Forelimb muscle (tissue), 1 donor: ENCODE data around the gene EML1. TPM values are rescaled to one million over a fixed set of nuclear protein-coding genes. Genes with fewer than 3 reads are reported as not detected.

Experiments used
- DNase-seq: peaks from one replicate; pipeline ENCODE4 v3.0.0-alpha.2; 2013; ENCODE audit warnings: low read depth
- polyA plus RNA-seq: library from polyadenylated mRNA; unstranded; fragments of 120-200 nt; gene quantifications from one replicate; pipeline ENCODE4 v1.2.1, GENCODE V29; 2013; ENCODE audit not compliant: insufficient read length

Gene EML1
- polyA plus RNA-seq, 1 donor: 39.5 TPM

DNA sequence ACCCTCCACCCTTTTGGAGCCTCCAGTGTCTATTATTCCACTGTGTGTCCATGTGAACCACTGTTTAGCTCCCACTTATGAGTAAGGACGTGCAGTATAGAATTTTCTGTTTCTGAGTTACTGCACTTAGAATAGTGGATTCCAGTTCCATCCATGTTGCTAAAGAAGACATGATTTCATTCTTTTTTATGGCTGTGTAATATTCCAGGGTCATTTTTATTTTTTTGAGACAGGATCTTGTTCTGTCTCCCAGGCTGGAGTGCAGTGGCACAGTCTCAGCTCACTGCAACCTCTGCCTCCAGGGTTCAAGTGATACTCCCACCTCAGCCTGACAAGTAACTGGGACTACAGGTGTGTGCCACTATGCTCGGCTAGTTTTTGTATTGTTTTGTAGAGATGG, 31.6 kb downstream of the EML1 start:
- no peak for DNase-seq

DNA sequence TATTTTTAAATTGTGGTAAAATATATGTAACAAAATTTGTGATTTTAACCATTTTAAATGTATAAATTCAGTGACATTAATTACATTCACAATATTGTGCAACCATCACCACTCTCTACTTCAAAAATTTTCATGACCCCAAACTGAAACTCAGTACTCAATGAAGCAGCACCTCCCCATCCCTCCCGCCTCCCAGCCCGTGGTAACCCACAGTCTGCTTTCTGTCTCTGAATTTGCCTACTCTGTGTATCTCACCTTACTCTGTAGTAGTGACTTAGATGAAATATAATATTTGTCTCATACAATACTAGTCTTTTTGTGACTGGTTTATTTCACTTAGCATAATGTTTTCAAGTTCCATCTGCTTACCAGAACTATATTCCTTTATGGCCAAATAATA, 36.2 kb downstream of the EML1 start:
- no peak for DNase-seq

DNA sequence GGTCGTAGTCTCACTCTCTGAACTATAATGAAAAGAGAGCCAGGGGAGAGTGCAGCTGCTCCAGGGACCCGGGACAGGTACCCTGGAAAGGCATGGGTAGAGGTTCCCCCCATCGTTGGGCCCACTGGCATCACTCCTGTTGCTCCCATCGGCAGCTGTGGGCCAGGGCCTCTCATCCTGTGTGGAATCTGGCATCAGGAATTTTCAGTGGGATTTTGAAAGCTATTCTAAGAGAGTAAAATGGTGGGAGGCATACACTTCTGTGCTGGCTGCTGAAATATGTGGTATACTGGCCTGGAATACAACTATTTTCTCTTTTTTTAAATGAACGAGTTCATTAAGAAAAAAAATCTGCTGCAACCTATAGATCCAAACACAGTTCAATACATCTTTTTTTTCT, 38.1 kb downstream of the EML1 start:
- DNase-seq: no peak

DNA sequence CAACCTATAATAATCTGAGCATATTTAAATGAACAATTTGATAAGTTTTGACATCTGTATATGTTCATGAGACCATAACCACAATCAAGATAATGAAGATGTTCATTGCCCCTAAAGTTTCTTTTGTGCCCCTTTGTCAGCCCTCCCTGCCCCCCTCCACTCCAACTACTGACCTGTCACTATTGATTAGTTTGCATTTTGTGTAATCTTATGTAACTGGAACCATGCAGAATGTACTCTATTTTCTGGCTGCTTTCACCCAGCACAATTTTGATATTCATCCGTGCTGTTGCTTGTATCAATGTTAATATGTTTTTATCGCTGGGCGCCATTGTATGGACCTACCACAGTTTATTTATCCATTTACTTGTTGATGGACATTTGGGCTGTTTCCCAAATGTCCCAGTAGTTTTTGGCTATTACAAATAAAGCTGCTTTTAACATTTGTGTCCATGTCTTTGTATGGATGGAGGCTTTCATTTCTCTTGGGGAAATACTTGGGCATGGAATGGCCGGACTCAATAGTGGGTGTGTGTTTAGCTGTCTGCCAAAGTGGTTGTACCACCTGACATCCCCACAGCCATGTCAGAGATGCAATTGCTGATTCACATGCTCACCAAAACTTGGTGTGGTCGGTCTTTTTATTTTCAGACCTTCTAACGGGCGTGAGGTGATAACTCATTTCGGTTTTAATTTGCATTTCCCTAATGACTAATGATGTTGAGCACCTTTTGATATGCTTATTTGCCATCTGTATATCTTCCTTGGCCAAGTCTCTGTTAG, 38.9 kb downstream of the EML1 start:
- DNase-seq: no peak

DNA sequence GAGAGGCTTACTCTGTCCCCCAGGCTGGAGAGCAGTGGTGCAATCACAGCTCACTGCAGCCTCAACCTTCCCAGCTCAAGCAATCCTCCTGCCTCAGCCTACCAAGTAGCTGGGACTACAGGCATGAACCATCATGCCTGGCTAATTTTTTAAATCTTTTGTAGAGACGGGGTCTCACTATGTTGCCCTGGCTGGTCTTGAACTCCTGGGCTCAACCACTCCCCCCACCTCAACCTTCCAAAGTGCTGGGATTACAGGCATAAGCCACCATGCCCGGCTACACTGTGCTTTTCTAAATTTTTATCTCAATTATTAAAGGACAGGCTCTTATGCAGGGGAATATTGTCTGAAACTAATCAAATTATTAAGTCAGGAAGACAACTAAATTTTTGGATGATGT, 44.6 kb downstream of the EML1 start:
- no peak for DNase-seq

DNA sequence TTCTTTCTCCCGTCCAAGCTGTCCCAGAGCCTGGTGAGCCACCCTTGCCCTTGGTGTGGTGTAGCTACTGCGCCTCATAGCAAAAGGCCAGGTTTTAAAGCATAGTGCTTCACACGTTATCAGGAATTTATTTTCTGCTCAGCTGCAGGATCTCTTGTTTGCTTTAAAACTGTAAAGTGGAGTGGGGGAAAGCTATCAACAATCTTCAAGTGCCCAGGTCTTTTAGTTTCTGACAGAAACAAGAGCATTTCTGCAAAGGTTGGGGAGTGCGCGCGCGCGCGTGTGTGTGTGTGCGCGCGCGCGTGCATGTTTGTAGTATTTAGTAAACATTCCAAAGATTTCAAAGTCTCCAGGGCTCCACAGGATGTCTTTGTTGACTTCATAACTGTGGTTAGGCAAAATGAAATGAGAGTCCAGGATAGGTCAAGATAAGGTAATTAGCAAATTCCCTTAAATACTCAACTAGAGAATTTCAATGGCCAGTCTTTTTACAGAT, 45.5 kb downstream of the EML1 start:
- no peak for DNase-seq

DNA sequence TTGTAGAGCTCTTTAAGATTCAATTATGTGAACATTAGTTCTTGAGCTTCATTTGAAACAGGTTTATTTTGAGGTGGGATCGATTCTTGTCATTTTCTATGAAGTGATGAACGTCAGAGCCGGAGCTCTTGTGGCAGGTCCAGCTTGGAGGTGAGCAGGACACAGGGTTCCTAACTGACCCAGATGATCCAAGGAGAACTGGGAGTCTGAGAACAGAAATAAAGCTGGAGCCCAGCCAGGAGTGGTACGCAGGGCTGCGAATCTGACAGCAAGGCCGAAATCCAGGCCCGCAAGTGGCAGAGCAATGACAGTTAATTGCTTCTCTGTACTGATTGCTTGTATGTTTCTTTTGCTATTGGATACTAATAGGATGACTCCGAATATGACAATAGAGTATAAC, 46.5 kb downstream of the EML1 start:
- DNase-seq: no peak

DNA sequence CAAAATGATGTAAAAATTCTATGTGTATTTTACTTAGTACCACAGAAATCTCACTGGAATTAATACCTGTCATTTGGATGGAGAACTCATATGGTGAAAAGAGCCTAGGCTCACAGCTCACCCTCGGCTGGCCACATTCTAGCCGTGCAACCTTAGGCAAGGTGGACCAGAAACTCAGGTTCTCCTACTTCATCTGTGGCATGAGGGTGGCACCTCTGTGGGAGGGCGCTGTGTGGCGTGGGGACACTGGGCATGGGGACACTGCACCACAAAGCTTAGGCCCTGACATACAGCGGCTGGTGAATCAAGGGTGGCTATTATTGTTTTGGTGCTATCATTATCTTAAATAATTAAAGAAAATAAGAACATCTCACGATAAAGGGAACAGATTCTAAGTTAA, 47.1 kb downstream of the EML1 start:
- no peak for DNase-seq

DNA sequence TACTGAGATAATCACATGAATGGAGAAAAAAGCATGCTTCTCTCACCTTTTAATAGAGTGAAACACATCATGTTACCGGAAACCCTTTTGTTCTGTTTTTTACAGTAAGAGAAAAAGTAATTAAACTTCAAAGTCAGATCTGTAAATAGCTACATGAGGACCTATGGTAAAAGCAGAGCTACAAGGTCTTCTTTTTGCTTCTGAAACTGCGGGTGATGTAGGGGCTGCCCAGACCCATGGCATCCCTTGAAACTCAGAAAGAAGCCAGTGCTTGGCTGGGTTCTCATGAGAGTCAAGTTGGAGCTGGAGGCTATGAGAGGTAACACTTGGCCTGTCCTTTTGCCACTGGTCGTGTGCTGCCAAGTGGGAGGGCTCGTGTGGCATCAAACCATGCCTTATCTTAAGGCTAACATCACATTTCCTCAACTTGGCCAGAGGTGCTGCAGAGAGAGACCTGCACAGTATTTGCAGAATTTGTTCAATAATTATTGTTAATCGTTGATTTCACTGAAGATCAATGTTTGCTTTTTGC, 47.6 kb downstream of the EML1 start:
- DNase-seq: no peak

DNA sequence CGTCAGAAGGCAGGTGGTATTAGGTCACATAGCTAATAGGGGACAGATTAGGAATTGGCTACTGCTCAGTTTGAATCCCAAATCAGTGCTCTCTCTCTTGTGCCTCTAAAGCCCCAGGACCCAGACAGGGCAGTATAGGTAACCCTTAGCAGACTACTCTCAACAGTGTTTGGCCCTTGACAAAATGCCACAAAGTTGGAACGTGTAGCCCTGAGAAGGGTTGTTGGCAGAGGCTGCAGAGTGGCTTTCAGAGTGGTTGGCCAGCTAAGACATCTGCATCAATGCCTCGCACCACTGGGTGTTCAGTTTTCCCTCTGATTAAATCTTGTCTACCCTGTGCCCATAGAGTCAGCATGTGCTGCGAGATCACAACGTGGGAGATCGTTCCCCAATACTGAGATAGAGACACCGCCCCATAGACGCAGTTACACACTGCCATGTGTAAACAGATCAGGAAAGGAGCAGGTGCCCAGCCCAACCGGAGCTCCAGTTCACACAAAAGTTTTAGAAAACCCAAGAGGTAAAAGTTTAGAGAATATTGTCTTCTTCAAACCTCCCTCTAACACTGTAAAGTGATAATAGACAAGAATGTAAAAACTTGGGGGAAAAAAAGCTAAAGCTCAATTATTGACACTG, 48.3 kb downstream of the EML1 start:
- DNase-seq: no peak

DNA sequence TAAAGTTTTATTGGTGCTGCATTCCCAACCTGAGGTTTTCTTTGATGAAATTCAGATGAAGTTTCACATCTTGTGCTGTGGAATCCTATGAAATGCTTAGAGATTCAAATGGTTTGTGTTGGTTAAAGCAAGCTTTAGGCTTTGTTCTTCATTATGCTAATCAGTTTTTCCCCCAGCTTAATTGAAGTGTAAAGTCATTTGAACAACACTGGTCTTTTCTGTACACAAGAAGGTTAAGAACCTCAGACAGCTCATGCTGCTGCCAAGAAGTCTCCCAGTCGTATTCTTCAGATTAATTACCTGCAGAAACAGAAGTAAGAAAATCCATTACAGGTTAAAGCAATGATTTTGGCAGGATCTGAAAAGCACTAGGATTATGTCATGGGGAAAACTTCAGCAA, 48.9 kb downstream of the EML1 start:
- no peak for DNase-seq

DNA sequence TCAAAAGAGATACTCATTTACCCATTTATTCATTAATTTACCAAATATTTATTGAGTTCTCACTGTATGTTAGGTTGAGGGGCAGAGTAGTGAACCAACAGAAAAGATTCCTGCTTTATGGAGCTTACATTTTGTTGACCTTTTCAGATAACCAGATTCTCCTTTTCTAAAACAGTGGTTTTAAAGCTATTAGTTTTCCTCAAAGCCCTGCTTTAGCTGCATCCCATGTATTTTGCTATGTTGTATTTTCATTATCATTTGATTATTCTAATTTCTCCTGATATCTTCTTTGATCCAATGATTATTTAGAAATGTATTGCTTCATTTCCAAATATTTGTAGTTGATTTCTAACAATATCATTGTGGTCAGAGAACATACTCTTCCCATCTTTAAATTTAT, 53.6 kb downstream of the EML1 start:
- no peak for DNase-seq

DNA sequence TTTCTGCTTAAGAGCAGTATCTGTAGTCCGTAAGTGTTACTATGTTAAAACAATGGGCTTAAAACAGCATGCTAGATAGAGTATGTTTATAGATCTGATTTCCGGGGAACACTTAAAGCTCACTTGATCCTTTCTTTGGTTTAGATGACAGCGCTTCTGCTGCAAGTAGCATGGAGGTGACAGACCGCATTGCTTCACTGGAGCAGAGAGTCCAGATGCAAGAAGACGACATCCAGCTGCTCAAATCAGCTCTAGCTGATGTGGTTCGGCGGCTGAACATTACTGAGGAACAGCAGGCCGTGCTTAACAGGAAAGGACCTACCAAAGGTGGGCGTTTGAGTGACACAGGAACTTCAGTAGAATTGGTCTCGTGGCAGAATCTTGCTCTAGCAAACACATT, 57.5 kb downstream of the EML1 start:
- DNase-seq: no peak

DNA sequence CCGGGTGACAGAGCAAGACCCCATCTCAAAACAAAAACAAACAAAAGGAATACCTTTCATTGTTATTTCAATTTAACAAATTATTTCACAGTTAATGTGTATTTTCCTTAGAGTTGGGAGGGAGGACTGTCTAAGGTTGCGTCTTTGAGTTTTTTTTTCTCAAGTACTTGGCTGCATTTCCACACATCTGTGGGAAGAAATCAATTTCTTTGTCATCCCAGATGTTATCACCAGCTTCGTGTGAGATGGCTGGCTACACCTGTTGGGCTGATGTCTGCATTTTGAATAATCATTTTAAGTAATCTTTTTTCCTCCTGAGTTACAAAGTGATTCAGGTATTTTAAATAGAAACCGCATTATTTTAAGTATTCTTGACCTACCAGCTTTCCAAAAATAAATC, 59.4 kb downstream of the EML1 start:
- no peak for DNase-seq

DNA sequence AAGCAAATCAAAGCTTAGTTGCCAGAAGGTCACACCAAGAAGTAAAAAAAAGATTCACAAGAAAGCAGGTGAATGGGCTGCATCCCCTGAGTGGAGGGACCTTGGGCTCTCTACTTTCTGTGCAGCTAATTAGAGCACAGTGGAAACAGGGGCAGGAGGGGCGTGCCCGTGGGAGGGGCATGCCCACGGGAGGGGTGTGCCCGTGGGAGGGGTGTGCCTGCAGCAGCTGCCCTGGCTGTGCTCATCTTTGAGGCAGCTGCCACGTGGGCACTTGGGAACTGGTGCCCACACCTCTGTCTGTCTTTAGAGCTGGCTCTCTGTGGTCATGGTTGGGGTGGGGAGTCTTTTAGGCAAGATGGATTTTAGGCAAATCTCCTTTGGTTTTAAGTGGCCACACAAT, 60.0 kb downstream of the EML1 start:
- DNase-seq: no peak

DNA sequence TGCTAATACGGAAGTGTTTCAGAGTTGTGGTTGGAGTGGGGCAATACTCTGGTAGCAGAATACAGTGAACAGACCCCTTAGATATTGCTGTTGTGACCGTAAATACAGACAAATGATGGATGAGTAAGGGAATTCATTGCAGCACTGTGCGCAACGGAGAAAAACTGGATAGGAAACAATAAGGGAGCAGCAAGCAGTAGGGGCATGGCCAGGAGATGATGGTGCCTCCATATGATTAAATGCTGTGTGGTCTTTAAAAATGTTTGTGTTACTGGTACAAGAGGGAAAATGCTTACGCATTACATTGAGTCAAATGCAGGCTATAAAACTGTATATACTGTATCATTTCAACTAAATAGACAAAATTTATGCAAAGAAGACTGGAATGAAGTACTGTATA, 61.6 kb downstream of the EML1 start:
- no peak for DNase-seq

DNA sequence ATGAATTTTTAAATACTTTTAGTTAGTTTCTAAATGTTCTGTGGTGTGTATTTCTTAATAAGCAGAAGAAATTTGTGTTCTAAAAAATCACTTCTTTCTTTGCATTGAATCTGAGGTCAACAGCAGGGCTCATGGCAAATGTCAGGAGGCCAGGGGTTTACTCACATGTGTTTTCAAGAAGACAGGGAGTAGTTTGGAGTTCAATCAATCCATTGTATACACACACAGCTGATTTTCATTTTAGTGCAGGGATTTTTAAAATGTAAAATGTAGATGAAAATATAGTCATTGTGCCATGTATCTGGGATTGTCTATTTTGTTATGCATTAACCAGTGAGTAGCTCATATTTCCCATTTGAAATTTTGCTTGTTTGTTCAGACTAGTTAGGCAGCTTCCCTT, 62.1 kb downstream of the EML1 start:
- DNase-seq: no peak

DNA sequence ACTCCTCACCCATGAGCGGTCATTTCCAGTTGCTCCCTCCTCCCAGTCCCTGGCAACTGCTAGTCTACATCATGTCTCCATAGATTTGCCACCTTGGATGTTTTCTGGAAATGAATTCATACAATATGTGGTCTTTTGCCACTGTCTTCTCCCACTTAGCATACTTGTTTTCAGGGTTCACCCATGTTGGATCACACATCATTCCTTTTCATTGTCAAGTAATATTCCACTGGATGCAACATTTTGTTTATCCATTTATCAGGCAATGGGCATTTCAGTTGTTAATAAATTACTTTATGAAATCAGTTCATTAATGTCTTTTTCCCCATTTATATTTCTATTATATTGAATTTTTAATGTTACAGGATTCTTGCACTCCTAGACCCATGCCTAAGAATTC, 64.3 kb downstream of the EML1 start:
- no peak for DNase-seq

DNA sequence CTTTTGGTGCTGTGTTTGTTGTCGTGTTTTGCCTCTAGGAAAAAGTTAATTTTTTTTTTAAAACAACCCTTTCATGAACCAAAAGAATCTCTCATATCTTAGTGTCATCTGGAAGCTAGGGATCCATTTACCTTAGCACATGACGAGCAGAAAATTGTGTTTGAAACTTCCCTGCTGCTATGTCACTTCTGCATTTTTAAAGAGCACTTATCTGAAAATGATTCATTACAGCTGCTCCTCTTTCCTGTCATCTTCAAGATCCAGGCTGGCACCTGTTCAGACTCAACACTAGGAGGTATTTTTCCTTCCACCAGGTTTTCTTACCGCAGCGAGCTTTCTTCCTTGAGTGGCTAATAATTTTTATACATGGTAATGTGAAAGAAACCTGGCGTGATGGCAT, 67.0 kb downstream of the EML1 start:
- DNase-seq: no peak

DNA sequence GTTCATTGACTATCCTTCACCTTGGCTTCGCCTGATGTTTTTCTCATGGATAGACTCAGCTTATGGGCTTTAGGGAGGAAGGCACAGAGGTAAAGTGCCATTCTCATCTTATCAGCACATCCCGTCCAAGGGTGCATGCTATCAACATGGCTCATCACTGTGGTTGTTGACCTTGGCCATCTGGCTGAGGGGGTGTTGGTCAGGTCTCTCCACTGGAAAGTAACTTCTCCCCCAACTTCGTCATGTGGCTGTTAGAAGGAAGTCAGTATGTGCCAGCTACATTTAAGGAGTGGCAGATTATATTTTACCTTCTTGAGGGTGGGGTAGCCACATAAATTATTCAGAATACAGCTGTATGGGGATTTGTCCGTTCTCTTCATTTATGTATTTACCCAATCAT, 68.9 kb downstream of the EML1 start:
- no peak for DNase-seq

DNA sequence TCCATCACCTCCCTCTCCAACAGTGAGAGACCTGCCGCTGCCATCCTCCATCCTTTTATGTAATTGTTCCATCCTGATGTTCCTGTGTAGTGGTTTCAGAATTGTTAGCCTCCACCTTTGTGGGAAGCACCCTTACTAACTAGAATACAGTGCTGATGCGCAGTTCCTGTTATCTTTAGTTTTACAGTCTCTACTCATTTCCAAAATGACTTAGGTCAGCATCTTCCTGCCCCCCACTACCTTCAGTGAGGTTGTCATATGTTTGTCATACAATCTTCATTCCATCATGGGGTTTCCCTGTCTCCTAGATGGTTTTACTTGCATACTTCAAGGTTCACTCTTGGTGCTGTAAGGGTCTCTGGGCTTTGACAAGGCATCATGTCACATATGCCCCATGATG, 69.8 kb downstream of the EML1 start:
- DNase-seq: no peak

DNA sequence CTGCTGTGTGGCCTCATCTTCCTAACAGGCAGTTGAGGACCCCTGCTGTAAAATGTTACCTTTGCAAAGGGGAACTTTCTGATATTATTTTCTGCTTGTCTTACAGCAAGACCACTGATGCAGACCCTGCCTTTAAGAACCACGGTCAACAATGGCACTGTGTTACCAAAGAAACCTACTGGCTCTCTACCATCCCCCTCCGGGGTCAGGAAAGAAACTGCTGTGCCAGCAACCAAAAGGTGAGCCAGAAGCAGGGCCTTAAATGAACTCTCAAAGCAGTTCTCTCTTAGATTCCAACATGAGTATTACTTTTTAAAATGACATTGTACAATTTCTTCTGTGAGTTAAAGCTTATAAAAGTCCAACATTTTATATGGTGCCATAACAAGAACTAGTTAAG, 72.2 kb downstream of the EML1 start:
- DNase-seq: no peak

DNA sequence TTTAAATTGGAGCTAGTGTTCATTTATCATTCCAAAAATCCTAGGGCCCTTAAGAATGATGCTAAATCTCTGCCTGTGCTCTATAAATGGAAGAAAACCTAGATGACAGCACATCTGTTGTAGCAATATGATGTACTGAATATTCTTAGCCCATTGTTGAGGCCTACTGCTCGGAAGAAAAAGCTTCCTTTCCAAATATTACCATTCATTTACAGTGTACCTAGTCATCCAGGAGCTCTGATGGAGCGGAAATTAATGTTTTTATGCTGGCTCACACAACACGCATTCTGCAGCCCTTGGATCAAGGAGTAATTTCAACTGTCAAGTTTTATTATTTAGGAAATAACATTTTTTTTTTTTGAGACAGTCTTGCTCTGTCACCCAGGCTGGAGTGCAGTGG, 77.4 kb downstream of the EML1 start:
- no peak for DNase-seq
